HepG2 (cell line): ENCODE measurements around the gene SYT11. TPM values are rescaled to one million over a fixed set of nuclear protein-coding genes. Genes with fewer than 3 reads are reported as not detected.

Source experiments
- ATAC-seq: fragments of 200-7000 bp; cut with Tn5 transposase; 3 replicates; pipeline ENCODE4 v1.9.1; 2020; ENCODE audit warnings: mild to moderate bottlenecking, moderate library complexity
- BruUV-seq: library from RNA; stranded (reverse); fragments of 400-500 nt; replicated peaks from 2 replicates; lab custom pipeline; 2021; lab: Mats Ljungman, UMichigan
- CTCF ChIA-PET: fragments of 300-600 bp; formaldehyde crosslinking; extraction: SDS; loops from one replicate; lab custom pipeline; 2021; ENCODE audit warnings: low total read pairs, inconsistent platforms, low intra/inter-chr PET ratio; lab: Yijun Ruan, JAX
- POLR2A ChIA-PET: fragments of 350-600 bp; sonication (Branson Sonifier 250); formaldehyde crosslinking; loops from one replicate; lab custom pipeline; 2020; ENCODE audit warnings: antibody characterized with exemption, inconsistent platforms; lab: Yijun Ruan, JAX
- DNase-seq: peaks from one replicate; pipeline ENCODE4 v3.0.0-alpha.2; 2015; ENCODE audit warnings: low spot score
- FAIRE-seq: peaks from 3 replicates; lab custom pipeline; 2011; peaks lifted over from hg19 to GRCh38; lab: Jason Lieb, UNC
- H2AFZ ChIP-seq: one replicate; pipeline ENCODE4 v1.6.1; 2011; ENCODE audit warnings: low read length, inconsistent platforms
- H3K27ac ChIP-seq: fragments of 300-600 bp; 3 replicates; pipeline ENCODE4 v1.8.0; 2011; ENCODE audit warnings: mixed run types, mild to moderate bottlenecking, mixed read lengths, low read length, inconsistent platforms; ENCODE audit not compliant: insufficient read depth; ENCODE audit errors: extremely low read length
- H3K27me3 ChIP-seq, 2 experiments: fragments of 200-600 bp in 1 of 2; 2 replicates in 1 of 2; 3 replicates in 1 of 2; pipeline versions ENCODE4 v1.6.0 to v1.8.0; 2011; ENCODE audit warnings: low read length in 2 of 2, mild to moderate bottlenecking in 2 of 2, moderate library complexity in 2 of 2, inconsistent platforms in 1 of 2; ENCODE audit not compliant: insufficient read depth in 2 of 2, control insufficient read depth in 1 of 2
- H3K36me3 ChIP-seq, 2 experiments: fragments of 200-600 bp in 1 of 2; replicated peaks in 1 of 2; 2 replicates in 1 of 2; 3 replicates in 1 of 2; pipeline versions ENCODE4 v1.5.1 to v1.8.0; 2011; ENCODE audit warnings: low read length in 2 of 2, inconsistent platforms in 1 of 2; ENCODE audit not compliant: insufficient read depth in 2 of 2, control insufficient read depth in 1 of 2
- H3K4me1 ChIP-seq: 2 replicates; pipeline ENCODE4 v1.5.1; 2012; ENCODE audit warnings: low read length, inconsistent platforms; ENCODE audit not compliant: insufficient read depth
- H3K4me2 ChIP-seq: 2 replicates; pipeline ENCODE4 v1.6.0; 2011; ENCODE audit warnings: low read depth, low read length, inconsistent platforms
- H3K4me3 ChIP-seq, 3 experiments: fragments of 200-600 bp in 1 of 3; sonication (generic), shearing (Covaris generic) in 1 of 3; replicated peaks in 1 of 3; 2 replicates each; pipeline ENCODE4 v1.5.1; 2011 to 2016; ENCODE audit warnings: low read length in 3 of 3, inconsistent platforms in 2 of 3, low read depth in 2 of 3, mild to moderate bottlenecking in 2 of 3, control low read depth in 1 of 3, mixed read lengths in 1 of 3; ENCODE audit not compliant: insufficient read depth in 1 of 3
- H3K79me2 ChIP-seq: one replicate; pipeline ENCODE4 v1.6.1; 2011; ENCODE audit warnings: low read length, inconsistent platforms; ENCODE audit not compliant: insufficient read depth
- H3K9ac ChIP-seq: 2 replicates; pipeline ENCODE4 v1.6.0; 2011; ENCODE audit warnings: mild to moderate bottlenecking, low read depth, low read length, inconsistent platforms; ENCODE audit not compliant: insufficient read depth
- H3K9me3 ChIP-seq: 2 replicates; pipeline ENCODE4 v1.5.1; 2012; ENCODE audit warnings: mild to moderate bottlenecking, low read length
- H4K20me1 ChIP-seq: 2 replicates; pipeline ENCODE4 v1.6.0; 2011; ENCODE audit warnings: inconsistent platforms, mild to moderate bottlenecking, low read length, moderate library complexity; ENCODE audit not compliant: insufficient read depth
- CENPT ChIP-seq: sonication (generic); formaldehyde crosslinking; IDR thresholded peaks from 2 replicates; pipeline ENCODE4 v1.8.0; 2022; ENCODE audit warnings: low read depth, mild to moderate bottlenecking, moderate library complexity, missing genetic modification reagents
- DNMT1 ChIP-seq: sonication (generic); formaldehyde crosslinking; IDR thresholded peaks from 2 replicates; pipeline ENCODE4 v1.5.1; 2020; ENCODE audit warnings: mild to moderate bottlenecking, missing genetic modification reagents
- HINFP ChIP-seq: sonication (generic); formaldehyde crosslinking; IDR thresholded peaks from 2 replicates; pipeline ENCODE4 v1.4.0; 2020; ENCODE audit warnings: low read depth, mild to moderate bottlenecking, missing genetic modification reagents
- HNRNPUL1 ChIP-seq: fragments of 200-400 bp; formaldehyde crosslinking; IDR thresholded peaks from 2 replicates; pipeline ENCODE4 v1.6.1; 2017; ENCODE audit warnings: low read depth, mild to moderate bottlenecking, low read length, moderate library complexity
- IKZF1 ChIP-seq: fragments of 450-650 bp; IDR thresholded peaks from 2 replicates; pipeline ENCODE4 v1.7.1; 2016
- RARG ChIP-seq: sonication (generic); formaldehyde crosslinking; IDR thresholded peaks from 2 replicates; pipeline ENCODE4 v1.4.0; 2020; ENCODE audit warnings: low read depth, mild to moderate bottlenecking, missing genetic modification reagents
- REL ChIP-seq: sonication (generic); formaldehyde crosslinking; conservative IDR thresholded peaks from 2 replicates; pipeline ENCODE4 v1.8.0; 2022; ENCODE audit warnings: mild to moderate bottlenecking, missing genetic modification reagents, moderate library complexity
- ZBED4 ChIP-seq: sonication (generic); formaldehyde crosslinking; IDR thresholded peaks from 2 replicates; pipeline ENCODE4 v1.4.0; 2020; ENCODE audit warnings: missing genetic modification reagents, borderline replicate concordance
- ZNF180 ChIP-seq: sonication (generic); formaldehyde crosslinking; IDR thresholded peaks from 2 replicates; pipeline ENCODE4 v1.4.0; 2020; ENCODE audit warnings: low read depth, missing genetic modification reagents, borderline replicate concordance
- WGBS: methylation state at CpG from one replicate; pipeline ENCODE4 v1.1.6; 2017; ENCODE audit warnings: low lambda C conversion rate; 5-methylcytosine and 5-hydroxymethylcytosine counted together
- in situ Hi-C: cut with HindIII; loops from 2 replicates; pipeline ENCODE4 v1.10.0; 2017; ENCODE audit warnings: low pct_unique_long_range_greater_than_20kb; ENCODE audit not compliant: extremely low pct_ligation_motif_present
- intact Hi-C: fragments of 100-400 bp; cut with micrococcal nuclease; formaldehyde crosslinking; loops from one replicate; pipeline ENCODE4 v1.10.0; 2022; ENCODE audit not compliant: unreplicated experiment
- polyA plus RNA-seq, 8 experiments: library from polyadenylated mRNA; depleted of rRNA in 3 of 8; stranded (reverse) in 7 of 8; unstranded in 1 of 8; fragments of >200 nt; fragmentation: Illumina TruSeq in 4 of 8; extraction: Trizol in 4 of 8; gene quantifications; 2 replicates each; pipeline versions ENCODE4 v1.2.1 to v1.2.3, GENCODE V29; 2011 to 2016; ENCODE audit warnings: low read depth in 4 of 8, missing spikeins in 1 of 8, mixed read lengths in 1 of 8; ENCODE audit not compliant: insufficient read depth in 1 of 8
- total RNA-seq, 5 experiments: library from RNA; depleted of rRNA; stranded (reverse); fragments of >200 nt; fragmentation: Illumina TruSeq; extraction: Trizol; gene quantifications; 2 replicates each; pipeline ENCODE4 v1.2.3, GENCODE V29; 2016; ENCODE audit warnings: low read depth in 1 of 5
- TF ChIP-seq, protein P1 (sequence below): sonication (generic); formaldehyde crosslinking; IDR thresholded peaks from 2 replicates; pipeline ENCODE4 v1.5.0; 2020; ENCODE audit warnings: mild to moderate bottlenecking, missing genetic modification reagents, moderate library complexity
- TF ChIP-seq, protein P2 (sequence below): sonication (generic); formaldehyde crosslinking; IDR thresholded peaks from 2 replicates; pipeline ENCODE4; 2020; ENCODE audit warnings: missing genetic modification reagents, mild to moderate bottlenecking, borderline replicate concordance
- TF ChIP-seq, protein P3 (sequence below): sonication (generic); formaldehyde crosslinking; IDR thresholded peaks from 2 replicates; pipeline ENCODE4 v1.8.1; 2023; ENCODE audit warnings: missing genetic modification reagents, inconsistent platforms, borderline replicate concordance

Gene SYT11
- total and polyA plus RNA-seq, 2 of the 13 experiments (the other 11 are each of a cell fraction or from before 2014, with no cell fraction given), result 0.22 to 0.59 TPM

GRCh38 chr1:155910621-155911121 is 51.3 kb downstream of the SYT11 start:
- H3K4me3 ChIP-seq, result peak overlapping the region; percentile 62 to 79 (median 78)
- H3K27ac ChIP-seq, result peak overlapping the region; percentile 61
- intact Hi-C loops (no loop called here), in situ Hi-C loops (no loop called here)
- DNase-seq, result no peak
- ChIA-PET POLR2A (interaction anchor here (0.5 to 1.5 kb wide), 3 partner anchors 12 to 363 kb away, joined by 3 to 4 read pairs (median 3); partner anchors contain the start of gene KHDC4), CTCF (no interaction called here)
- H2AFZ ChIP-seq, result no peak overlapping the region
- H3K4me2 ChIP-seq, result peak overlapping the region; percentile 76
- H3K79me2 ChIP-seq, result peaks cover 13% of the 10 kb centered on the region
- peak overlapping the region; percentile 74 for H3K9ac ChIP-seq
- H3K27me3 ChIP-seq, result no peaks in the 10 kb centered on the region
- peaks cover 8 to 42% of the 10 kb centered on the region in 2 experiments for H3K36me3 ChIP-seq
- H3K9me3 ChIP-seq, result no peaks in the 10 kb centered on the region
- BruUV-seq, result TSS peak; percentile 45
- ATAC-seq, result peak; percentile 71
- no peak for FAIRE-seq
- no peaks in the 10 kb centered on the region for H4K20me1 ChIP-seq
- H3K4me1 ChIP-seq, result peaks cover 21% of the 10 kb centered on the region
- WGBS, result 3% methylated on average over 11 of the region's 11 CpGs
- no peak for TF ChIP-seq REL (CRISPR knock-in tag)
- no peak for TF ChIP-seq HNRNPUL1
- TF ChIP-seq IKZF1, result no peak
- TF ChIP-seq RARG (CRISPR knock-in tag), result no peak
- TF ChIP-seq, protein P1, sequence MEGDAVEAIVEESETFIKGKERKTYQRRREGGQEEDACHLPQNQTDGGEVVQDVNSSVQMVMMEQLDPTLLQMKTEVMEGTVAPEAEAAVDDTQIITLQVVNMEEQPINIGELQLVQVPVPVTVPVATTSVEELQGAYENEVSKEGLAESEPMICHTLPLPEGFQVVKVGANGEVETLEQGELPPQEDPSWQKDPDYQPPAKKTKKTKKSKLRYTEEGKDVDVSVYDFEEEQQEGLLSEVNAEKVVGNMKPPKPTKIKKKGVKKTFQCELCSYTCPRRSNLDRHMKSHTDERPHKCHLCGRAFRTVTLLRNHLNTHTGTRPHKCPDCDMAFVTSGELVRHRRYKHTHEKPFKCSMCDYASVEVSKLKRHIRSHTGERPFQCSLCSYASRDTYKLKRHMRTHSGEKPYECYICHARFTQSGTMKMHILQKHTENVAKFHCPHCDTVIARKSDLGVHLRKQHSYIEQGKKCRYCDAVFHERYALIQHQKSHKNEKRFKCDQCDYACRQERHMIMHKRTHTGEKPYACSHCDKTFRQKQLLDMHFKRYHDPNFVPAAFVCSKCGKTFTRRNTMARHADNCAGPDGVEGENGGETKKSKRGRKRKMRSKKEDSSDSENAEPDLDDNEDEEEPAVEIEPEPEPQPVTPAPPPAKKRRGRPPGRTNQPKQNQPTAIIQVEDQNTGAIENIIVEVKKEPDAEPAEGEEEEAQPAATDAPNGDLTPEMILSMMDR (CRISPR knock-in tag), result peak; percentile 39
- TF ChIP-seq HINFP (CRISPR knock-in tag), result 0 out of 2 replicates have a peak, but pooled peaks have one; percentile 10
- TF ChIP-seq DNMT1 (CRISPR knock-in tag), result no peak
- TF ChIP-seq ZNF180, result no peak
- no peak for TF ChIP-seq CENPT (CRISPR knock-in tag)
- no peak for TF ChIP-seq ZBED4 (CRISPR knock-in tag)
- TF ChIP-seq, protein P2, sequence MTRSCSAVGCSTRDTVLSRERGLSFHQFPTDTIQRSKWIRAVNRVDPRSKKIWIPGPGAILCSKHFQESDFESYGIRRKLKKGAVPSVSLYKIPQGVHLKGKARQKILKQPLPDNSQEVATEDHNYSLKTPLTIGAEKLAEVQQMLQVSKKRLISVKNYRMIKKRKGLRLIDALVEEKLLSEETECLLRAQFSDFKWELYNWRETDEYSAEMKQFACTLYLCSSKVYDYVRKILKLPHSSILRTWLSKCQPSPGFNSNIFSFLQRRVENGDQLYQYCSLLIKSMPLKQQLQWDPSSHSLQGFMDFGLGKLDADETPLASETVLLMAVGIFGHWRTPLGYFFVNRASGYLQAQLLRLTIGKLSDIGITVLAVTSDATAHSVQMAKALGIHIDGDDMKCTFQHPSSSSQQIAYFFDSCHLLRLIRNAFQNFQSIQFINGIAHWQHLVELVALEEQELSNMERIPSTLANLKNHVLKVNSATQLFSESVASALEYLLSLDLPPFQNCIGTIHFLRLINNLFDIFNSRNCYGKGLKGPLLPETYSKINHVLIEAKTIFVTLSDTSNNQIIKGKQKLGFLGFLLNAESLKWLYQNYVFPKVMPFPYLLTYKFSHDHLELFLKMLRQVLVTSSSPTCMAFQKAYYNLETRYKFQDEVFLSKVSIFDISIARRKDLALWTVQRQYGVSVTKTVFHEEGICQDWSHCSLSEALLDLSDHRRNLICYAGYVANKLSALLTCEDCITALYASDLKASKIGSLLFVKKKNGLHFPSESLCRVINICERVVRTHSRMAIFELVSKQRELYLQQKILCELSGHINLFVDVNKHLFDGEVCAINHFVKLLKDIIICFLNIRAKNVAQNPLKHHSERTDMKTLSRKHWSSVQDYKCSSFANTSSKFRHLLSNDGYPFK (CRISPR knock-in tag), result no peak
- TF ChIP-seq, protein P3, sequence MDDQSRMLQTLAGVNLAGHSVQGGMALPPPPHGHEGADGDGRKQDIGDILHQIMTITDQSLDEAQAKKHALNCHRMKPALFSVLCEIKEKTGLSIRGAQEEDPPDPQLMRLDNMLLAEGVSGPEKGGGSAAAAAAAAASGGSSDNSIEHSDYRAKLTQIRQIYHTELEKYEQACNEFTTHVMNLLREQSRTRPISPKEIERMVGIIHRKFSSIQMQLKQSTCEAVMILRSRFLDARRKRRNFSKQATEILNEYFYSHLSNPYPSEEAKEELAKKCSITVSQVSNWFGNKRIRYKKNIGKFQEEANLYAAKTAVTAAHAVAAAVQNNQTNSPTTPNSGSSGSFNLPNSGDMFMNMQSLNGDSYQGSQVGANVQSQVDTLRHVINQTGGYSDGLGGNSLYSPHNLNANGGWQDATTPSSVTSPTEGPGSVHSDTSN (CRISPR knock-in tag), result no peak
